ENCODE measurements around the gene TSPAN14.

Gene TSPAN14

DNA sequence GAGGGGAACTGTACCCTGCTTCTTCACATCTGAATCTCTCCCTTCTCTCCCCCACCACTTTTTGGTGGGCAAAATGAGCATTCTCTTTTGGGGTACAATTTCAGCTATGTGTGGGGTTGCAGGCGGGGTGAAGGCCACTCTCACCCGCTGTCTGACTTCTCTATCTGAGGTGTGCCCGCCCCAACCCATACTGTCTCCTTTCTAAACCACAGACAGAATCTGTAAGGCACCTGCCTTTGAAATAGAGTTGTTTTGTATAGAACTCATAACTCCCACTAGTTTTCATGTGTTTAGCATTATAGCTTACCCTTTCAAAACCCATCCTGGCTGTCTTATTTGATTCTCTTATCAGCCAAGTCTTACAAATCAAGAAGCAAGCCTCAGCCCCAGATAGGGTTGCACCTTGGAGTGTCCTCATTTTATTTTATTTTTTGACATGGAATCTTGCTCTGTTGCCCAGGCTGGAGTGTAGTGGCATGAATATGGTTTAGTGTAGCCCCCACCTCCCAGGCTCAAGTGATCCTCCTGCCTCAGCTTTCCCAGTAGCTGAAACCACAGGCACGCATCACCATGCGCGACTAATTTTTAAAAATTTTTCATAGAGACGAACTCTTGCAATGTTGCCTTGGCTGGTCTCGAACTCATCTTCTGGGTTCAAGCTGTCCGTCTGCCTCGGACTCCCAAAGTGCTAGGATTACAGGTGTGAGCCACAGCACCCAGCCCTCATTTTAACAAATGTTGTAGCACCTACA, 11.9 kb downstream of the TSPAN14 start:
- Histone ChIP-seq H3K36me3 (replicated peaks; ENCODE audit: insufficient read depth, low read length) (no peaks in the 10 kb centered on the region), H3K4me1 (ENCODE audit: low read length) (no peaks in the 10 kb centered on the region), H4K20me1 (ENCODE audit: insufficient read depth, low read length) (no peaks in the 10 kb centered on the region), H3K9me2 (replicated peaks; ENCODE audit: insufficient read depth, low read length) (no peaks in the 10 kb centered on the region), H2AFZ (ENCODE audit: low read length) (no peak overlapping the region), H3K27me3 (replicated peaks; ENCODE audit: insufficient read depth, low read length) (no peaks in the 10 kb centered on the region), H3K4me3 (ENCODE audit: low read length) (no peak overlapping the region), H3K9me3 (replicated peaks; ENCODE audit: insufficient read depth, low read length) (no peaks in the 10 kb centered on the region), H3K4me2 (ENCODE audit: low read depth, low read length) (no peak overlapping the region), H3K27ac (ENCODE audit: low read length) (no peak overlapping the region), H3K79me2 (ENCODE audit: low read length) (peaks cover 21% of the 10 kb centered on the region), H3F3A (ENCODE audit: insufficient read depth, low read length) (no peaks in the 10 kb centered on the region), H3K9ac (ENCODE audit: low read length) (no peak overlapping the region)
- DNase-seq, result no peak
- TF ChIP-seq, protein P1, sequence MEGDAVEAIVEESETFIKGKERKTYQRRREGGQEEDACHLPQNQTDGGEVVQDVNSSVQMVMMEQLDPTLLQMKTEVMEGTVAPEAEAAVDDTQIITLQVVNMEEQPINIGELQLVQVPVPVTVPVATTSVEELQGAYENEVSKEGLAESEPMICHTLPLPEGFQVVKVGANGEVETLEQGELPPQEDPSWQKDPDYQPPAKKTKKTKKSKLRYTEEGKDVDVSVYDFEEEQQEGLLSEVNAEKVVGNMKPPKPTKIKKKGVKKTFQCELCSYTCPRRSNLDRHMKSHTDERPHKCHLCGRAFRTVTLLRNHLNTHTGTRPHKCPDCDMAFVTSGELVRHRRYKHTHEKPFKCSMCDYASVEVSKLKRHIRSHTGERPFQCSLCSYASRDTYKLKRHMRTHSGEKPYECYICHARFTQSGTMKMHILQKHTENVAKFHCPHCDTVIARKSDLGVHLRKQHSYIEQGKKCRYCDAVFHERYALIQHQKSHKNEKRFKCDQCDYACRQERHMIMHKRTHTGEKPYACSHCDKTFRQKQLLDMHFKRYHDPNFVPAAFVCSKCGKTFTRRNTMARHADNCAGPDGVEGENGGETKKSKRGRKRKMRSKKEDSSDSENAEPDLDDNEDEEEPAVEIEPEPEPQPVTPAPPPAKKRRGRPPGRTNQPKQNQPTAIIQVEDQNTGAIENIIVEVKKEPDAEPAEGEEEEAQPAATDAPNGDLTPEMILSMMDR (IDR thresholded peaks at IDR 0.05; ENCODE audit: low read length), result no peak
- TF ChIP-seq EZH2 (optimal IDR thresholded peaks at IDR 0.05; ENCODE audit: low read depth, low read length) (no peak), EZH2phosphoT487 (IDR thresholded peaks at IDR 0.05; ENCODE audit: low read length) (no peak)

DNA sequence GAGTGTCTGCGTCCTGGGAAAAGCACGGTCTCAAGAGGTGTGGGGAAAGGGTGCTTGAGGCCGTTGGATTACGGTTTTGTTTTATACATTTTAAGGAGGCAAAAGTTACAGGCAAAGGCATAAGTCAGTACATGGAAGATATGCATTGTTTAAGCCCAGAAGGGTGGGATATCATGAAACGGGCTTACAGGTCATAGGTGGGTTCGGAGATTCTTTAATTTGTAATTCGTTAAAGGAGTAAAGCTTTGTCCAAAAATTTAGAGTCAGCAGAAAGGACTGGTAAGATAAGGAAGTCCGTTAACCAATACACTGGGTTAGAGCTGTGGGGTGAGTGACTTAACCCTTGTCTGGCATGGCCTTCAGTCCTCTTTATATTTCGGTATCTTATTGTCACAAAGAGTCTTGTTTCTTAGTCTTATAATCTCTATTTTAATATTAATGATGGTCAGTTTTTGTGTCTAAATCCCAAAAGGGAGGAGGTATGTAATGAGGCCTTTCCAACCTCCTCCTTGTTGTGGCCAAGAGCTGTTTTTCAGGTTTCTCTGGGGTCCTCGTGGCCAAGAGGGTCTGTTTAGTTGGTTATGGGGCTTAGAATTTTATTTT, 12.7 kb downstream of the TSPAN14 start:
- Histone ChIP-seq H3K4me2 (ENCODE audit: low read depth, low read length) (no peak overlapping the region), H3K9ac (ENCODE audit: low read length) (no peak overlapping the region), H3K4me1 (ENCODE audit: low read length) (no peaks in the 10 kb centered on the region)

GRCh38 chr10:80468002-80468401, 13.9 kb downstream of the TSPAN14 start:
- Histone ChIP-seq H3K27me3 (replicated peaks; ENCODE audit: insufficient read depth, low read length) (no peaks in the 10 kb centered on the region), H3K9me2 (replicated peaks; ENCODE audit: insufficient read depth, low read length) (no peaks in the 10 kb centered on the region), H3K27ac (ENCODE audit: low read length) (no peak overlapping the region), H3K4me3 (ENCODE audit: low read length) (no peak overlapping the region), H3K9me3 (replicated peaks; ENCODE audit: insufficient read depth, low read length) (no peaks in the 10 kb centered on the region), H3K4me1 (ENCODE audit: low read length) (no peaks in the 10 kb centered on the region), H3K9ac (ENCODE audit: low read length) (no peak overlapping the region), H3K4me2 (ENCODE audit: low read depth, low read length) (no peak overlapping the region), H3F3A (ENCODE audit: insufficient read depth, low read length) (no peaks in the 10 kb centered on the region), H3K36me3 (replicated peaks; ENCODE audit: insufficient read depth, low read length) (no peaks in the 10 kb centered on the region), H3K79me2 (ENCODE audit: low read length) (0 out of 2 replicates have a peak, but pooled peaks cover 10% of the 10 kb centered on the region), H4K20me1 (ENCODE audit: insufficient read depth, low read length) (no peaks in the 10 kb centered on the region; the same call in 1 of the 2 replicates), H2AFZ (ENCODE audit: low read length) (no peak overlapping the region)
- no peak for DNase-seq
- TF ChIP-seq EZH2 (optimal IDR thresholded peaks at IDR 0.05; ENCODE audit: low read depth, low read length) (no peak), EZH2phosphoT487 (IDR thresholded peaks at IDR 0.05; ENCODE audit: low read length) (no peak)
- TF ChIP-seq, protein P1 (IDR thresholded peaks at IDR 0.05; ENCODE audit: low read length), result no peak

More for the DNA sequence above, 12.7 kb downstream of the TSPAN14 start:
- Histone ChIP-seq H3K27ac (ENCODE audit: low read length) (no peak overlapping the region), H4K20me1 (ENCODE audit: insufficient read depth, low read length) (no peaks in the 10 kb centered on the region), H3K36me3 (replicated peaks; ENCODE audit: insufficient read depth, low read length) (no peaks in the 10 kb centered on the region), H3F3A (ENCODE audit: insufficient read depth, low read length) (no peaks in the 10 kb centered on the region), H2AFZ (ENCODE audit: low read length) (no peak overlapping the region), H3K27me3 (replicated peaks; ENCODE audit: insufficient read depth, low read length) (no peaks in the 10 kb centered on the region), H3K4me3 (ENCODE audit: low read length) (no peak overlapping the region), H3K9me3 (replicated peaks; ENCODE audit: insufficient read depth, low read length) (no peaks in the 10 kb centered on the region), H3K79me2 (ENCODE audit: low read length) (0 out of 2 replicates have a peak, but pooled peaks cover 13% of the 10 kb centered on the region), H3K9me2 (replicated peaks; ENCODE audit: insufficient read depth, low read length) (no peaks in the 10 kb centered on the region)
- TF ChIP-seq, protein P1 (IDR thresholded peaks at IDR 0.05; ENCODE audit: low read length), result no peak
- TF ChIP-seq EZH2 (optimal IDR thresholded peaks at IDR 0.05; ENCODE audit: low read depth, low read length), result no peak
- TF ChIP-seq EZH2phosphoT487 (IDR thresholded peaks at IDR 0.05; ENCODE audit: low read length), result no peak
- no peak for DNase-seq

Data from MM.1S (cell line).